Spleen (tissue), 11 donors: Measurements from ENCODE around the gene IL17F. TPM values are rescaled to one million over a fixed set of nuclear protein-coding genes. Genes with fewer than 3 reads are reported as not detected.

Experiments
- DNase-seq: peaks from one replicate; pipeline ENCODE4 v3.0.0-alpha.2; 2020
- H3K27ac ChIP-seq, 8 donors: fragments of 200-600 bp; sonication (generic) in 7 of 8; 1 replicate in 4 of 8; 2 replicates in 4 of 8; pipeline versions ENCODE4 v1.5.0 to v1.8.0; 2016 to 2021; ENCODE audit warnings: inconsistent platforms in 4 of 8, mild to moderate bottlenecking in 4 of 8, moderate library complexity in 1 of 8
- H3K27me3 ChIP-seq, 7 donors: fragments of 200-600 bp; sonication (generic) in 6 of 7; replicated peaks in 1 of 7; 1 replicate in 4 of 7; 2 replicates in 3 of 7; pipeline versions ENCODE4 v1.5.0 to v1.8.0; 2016 to 2021; ENCODE audit warnings: inconsistent platforms in 3 of 7, mild to moderate bottlenecking in 1 of 7
- H3K36me3 ChIP-seq, 6 donors: fragments of 200-600 bp; sonication (generic) in 5 of 6; 1 replicate in 4 of 6; 2 replicates in 2 of 6; pipeline versions ENCODE4 v1.5.0 to v1.8.0; 2016 to 2021; ENCODE audit warnings: inconsistent platforms in 2 of 6
- H3K4me1 ChIP-seq, 6 donors: fragments of 200-600 bp; sonication (generic) in 5 of 6; 1 replicate in 3 of 6; 2 replicates in 3 of 6; pipeline versions ENCODE4 v1.5.0 to v1.8.0; 2016 to 2021; ENCODE audit warnings: inconsistent platforms in 3 of 6
- H3K4me3 ChIP-seq, 8 donors: fragments of 200-600 bp; sonication (generic) in 7 of 8; 1 replicate in 4 of 8; 2 replicates in 4 of 8; pipeline versions ENCODE4 v1.5.0 to v1.8.0; 2016 to 2021; ENCODE audit warnings: inconsistent platforms in 4 of 8, mild to moderate bottlenecking in 4 of 8, moderate library complexity in 2 of 8
- H3K9me3 ChIP-seq, 8 donors: fragments of 200-600 bp; sonication (generic) in 7 of 8; 1 replicate in 4 of 8; 2 replicates in 4 of 8; pipeline versions ENCODE4 v1.5.0 to v1.8.0; 2016 to 2021; ENCODE audit warnings: inconsistent platforms in 4 of 8
- CTCF ChIP-seq, 11 experiments: fragments of 200-600 bp in 7 of 11; fragments of 450-650 bp in 4 of 11; sonication (generic) in 4 of 11; IDR thresholded peaks in 8 of 11; conservative IDR thresholded peaks in 3 of 11; 1 replicate in 7 of 11; 2 replicates in 4 of 11; pipeline versions ENCODE4 v1.4.0 to v1.8.0; 2016 to 2021; ENCODE audit warnings: antibody characterized with exemption in 11 of 11, inconsistent platforms in 4 of 11, mild to moderate bottlenecking in 1 of 11
- POLR2A ChIP-seq, 3 donors: fragments of 450-650 bp; IDR thresholded peaks; one replicate each; pipeline ENCODE4 v1.5.1; 2017; ENCODE audit warnings: antibody characterized with exemption in 3 of 3, mild to moderate bottlenecking in 1 of 3
- POLR2AphosphoS5 ChIP-seq, 3 donors: sonication (generic); formaldehyde crosslinking; IDR thresholded peaks; one replicate each; pipeline ENCODE4 v1.5.1; 2017; ENCODE audit warnings: antibody characterized with exemption in 3 of 3
- WGBS, 5 donors: extraction: QIAGEN DNeasy Blood & Tissue Kit in 3 of 5; methylation state at CpG; one replicate each; pipeline versions ENCODE4 v1.1.5 to v1.1.7; 2013 to 2018; 5-methylcytosine and 5-hydroxymethylcytosine counted together
- intact Hi-C: fragments of 100-400 bp; cut with DNase I; formaldehyde crosslinking; loops from one replicate; pipeline ENCODE4 v1.15.0; 2023; ENCODE audit warnings: low total_unique reads
- polyA plus RNA-seq, 3 donors: library from polyadenylated mRNA; stranded (reverse); fragments of 200-250 nt; gene quantifications; one replicate each; pipeline ENCODE4 v1.2.1, GENCODE V29; 2013
- total RNA-seq, 7 donors: library from RNA; depleted of rRNA in 3 of 7; stranded (reverse); fragments of >200 nt in 3 of 7; fragmentation: NEBNext Ultra II Directional in 4 of 7; extraction: Animal tissue kit (Norgen Biotek cat#: 25700) in 4 of 7; gene quantifications; one replicate each; pipeline versions ENCODE4 v1.1.0 to v1.2.1, GENCODE V29; 2016 to 2021
- donor health status: healthy with polysubstance abuse.
- donor health status: DM: no; HTN: no; CAD: no; lungs with moderate emphysema.
- donor health status: DM: no; HTN: no; CAD: no.
- donor health status: Bipolar disorder and iron deficiency.
- donor health status: healthy.
- donor health status: DM: no; HTN: no; CAD: no.
- donor health status: DM: yes; HTN: yes; CAD: no.

IL17F gene
- total and polyA plus RNA-seq, 10 donors = not detected

- intact Hi-C loops = no loop called here
- WGBS, 5 donors = 60 to 84% (median 66%) methylated on average over 2 of the region's 2 CpGs
- TF ChIP-seq POLR2A (IDR thresholded peaks at IDR 0.05) (no peak), POLR2AphosphoS5 (IDR thresholded peaks at IDR 0.05) (no peak), CTCF (IDR thresholded peaks at IDR 0.05 in 8 of 11, conservative IDR thresholded peaks at IDR 0.05 in 3 of 11) (no peak)
These were observed 34.5 kb downstream of the IL17F start for GRCh38 chr6:52209770-52210169.

GRCh38 chr6:52208612-52209011, 35.7 kb downstream of the IL17F start:
- H3K9me3 ChIP-seq = no peaks in the 10 kb centered on the region
- H3K27ac ChIP-seq = no peak overlapping the region
- 76 to 87% (median 82%) methylated on average over 3 of the region's 3 CpGs for WGBS, 5 donors
- TF ChIP-seq CTCF (IDR thresholded peaks at IDR 0.05 in 8 of 11, conservative IDR thresholded peaks at IDR 0.05 in 3 of 11) = no peak
- no peak for TF ChIP-seq POLR2AphosphoS5 (IDR thresholded peaks at IDR 0.05)
- no peak for TF ChIP-seq POLR2A (IDR thresholded peaks at IDR 0.05)
- no peaks in the 10 kb centered on the region for H3K36me3 ChIP-seq
- H3K4me3 ChIP-seq = no peak overlapping the region
- H3K27me3 ChIP-seq = peaks cover 0 to 14% (median 0%) of the 10 kb centered on the region in 7 donors
- intact Hi-C loops = no loop called here
- no peaks in the 10 kb centered on the region for H3K4me1 ChIP-seq
- DNase-seq = no peak

More at GRCh38 chr6:52209770-52210169, 34.5 kb downstream of the IL17F start:
- Histone ChIP-seq H3K27me3 (peaks cover 0 to 14% (median 0%) of the 10 kb centered on the region in 7 donors), H3K4me3 (no peak overlapping the region), H3K36me3 (no peaks in the 10 kb centered on the region), H3K4me1 (no peaks in the 10 kb centered on the region), H3K9me3 (no peaks in the 10 kb centered on the region), H3K27ac (no peak overlapping the region)
- no peak for DNase-seq

- intact Hi-C loops = no loop called here
- peaks cover 0 to 3% (median under 1%) of the 10 kb centered on the region in 8 donors for H3K9me3 ChIP-seq
- DNase-seq = no peak
- no peak overlapping the region for H3K27ac ChIP-seq
- H3K27me3 ChIP-seq = peaks cover 0 to 14% (median 0%) of the 10 kb centered on the region in 7 donors
- H3K36me3 ChIP-seq = no peaks in the 10 kb centered on the region
- H3K4me3 ChIP-seq = no peak overlapping the region
- TF ChIP-seq POLR2AphosphoS5 (IDR thresholded peaks at IDR 0.05) (no peak), CTCF (IDR thresholded peaks at IDR 0.05 in 8 of 11, conservative IDR thresholded peaks at IDR 0.05 in 3 of 11) (no peak), POLR2A (IDR thresholded peaks at IDR 0.05) (no peak)
- WGBS, 5 donors = 79 to 93% (median 91%) methylated on average over 2 of the region's 2 CpGs
- no peaks in the 10 kb centered on the region for H3K4me1 ChIP-seq
These were observed 37.2 kb downstream of the IL17F start for GRCh38 chr6:52207066-52207465.

- intact Hi-C loops = no loop called here
These were observed 42.8 kb downstream of the IL17F start for GRCh38 chr6:52201493-52201892.

More at GRCh38 chr6:52201493-52201892, 42.8 kb downstream of the IL17F start:
- H3K4me1 ChIP-seq = no peaks in the 10 kb centered on the region
- no peaks in the 10 kb centered on the region for H3K36me3 ChIP-seq
- no peak for DNase-seq
- no peak overlapping the region for H3K27ac ChIP-seq
- TF ChIP-seq POLR2A (IDR thresholded peaks at IDR 0.05) = no peak
- TF ChIP-seq CTCF (IDR thresholded peaks at IDR 0.05 in 8 of 11, conservative IDR thresholded peaks at IDR 0.05 in 3 of 11) = no peak
- TF ChIP-seq POLR2AphosphoS5 (IDR thresholded peaks at IDR 0.05) = no peak
- no peaks in the 10 kb centered on the region for H3K27me3 ChIP-seq
- H3K4me3 ChIP-seq = no peak overlapping the region
- peaks cover 0 to 40% (median 29%) of the 10 kb centered on the region in 8 donors for H3K9me3 ChIP-seq
